SK-N-SH (cell line): Measurements from ENCODE around the gene PARN.

Source experiments
- CHD2 ChIP-seq: fragments of 150-350 bp; IDR thresholded peaks from 2 replicates; pipeline ENCODE4 v1.6.1; 2018; ENCODE audit warnings: low read length; ENCODE audit not compliant: partially characterized antibody
- ELF1 ChIP-seq: IDR thresholded peaks from 2 replicates; pipeline ENCODE4 v1.4.0; 2012
- FOXM1 ChIP-seq: IDR thresholded peaks from 2 replicates; pipeline ENCODE4 v1.4.0; 2012; ENCODE audit warnings: low read depth, mild to moderate bottlenecking
- GABPA ChIP-seq: IDR thresholded peaks from 2 replicates; pipeline ENCODE4 v1.4.0; 2012; ENCODE audit warnings: low read depth, mild to moderate bottlenecking
- MXI1 ChIP-seq: IDR thresholded peaks from 2 replicates; pipeline ENCODE4 v1.6.1; 2012; ENCODE audit warnings: mild to moderate bottlenecking, low read depth, low read length, improper control_type of control experiment
- POLR2AphosphoS5 ChIP-seq: IDR thresholded peaks from 2 replicates; pipeline ENCODE4 v1.6.1; 2012; ENCODE audit warnings: low read depth, low read length
- RAD21 ChIP-seq: IDR thresholded peaks from 2 replicates; pipeline ENCODE4 v1.6.1; 2012; ENCODE audit warnings: mild to moderate bottlenecking, low read length
- RCOR1 ChIP-seq: fragments of 150-350 bp; IDR thresholded peaks from 2 replicates; pipeline ENCODE4 v1.6.1; 2017; ENCODE audit warnings: antibody characterized with exemption, low read length
- SIN3A ChIP-seq: IDR thresholded peaks from 2 replicates; pipeline ENCODE4 v1.6.1; 2012; ENCODE audit warnings: low read depth, mild to moderate bottlenecking, low read length, moderate library complexity, borderline replicate concordance
- YY1 ChIP-seq: IDR thresholded peaks from 2 replicates; pipeline ENCODE4 v1.4.0; 2012; ENCODE audit warnings: low read depth, mild to moderate bottlenecking
- TF ChIP-seq, protein P1 (sequence below): IDR thresholded peaks from 2 replicates; pipeline ENCODE4 v1.6.1; 2012; ENCODE audit warnings: mild to moderate bottlenecking, low read depth, low read length, moderate library complexity
- TF ChIP-seq, protein P2 (sequence below): fragments of 200-600 bp; sonication (generic); IDR thresholded peaks from 2 replicates; pipeline ENCODE4 v1.6.1; 2017; ENCODE audit warnings: antibody characterized with exemption, mild to moderate bottlenecking, moderate library complexity

DNA sequence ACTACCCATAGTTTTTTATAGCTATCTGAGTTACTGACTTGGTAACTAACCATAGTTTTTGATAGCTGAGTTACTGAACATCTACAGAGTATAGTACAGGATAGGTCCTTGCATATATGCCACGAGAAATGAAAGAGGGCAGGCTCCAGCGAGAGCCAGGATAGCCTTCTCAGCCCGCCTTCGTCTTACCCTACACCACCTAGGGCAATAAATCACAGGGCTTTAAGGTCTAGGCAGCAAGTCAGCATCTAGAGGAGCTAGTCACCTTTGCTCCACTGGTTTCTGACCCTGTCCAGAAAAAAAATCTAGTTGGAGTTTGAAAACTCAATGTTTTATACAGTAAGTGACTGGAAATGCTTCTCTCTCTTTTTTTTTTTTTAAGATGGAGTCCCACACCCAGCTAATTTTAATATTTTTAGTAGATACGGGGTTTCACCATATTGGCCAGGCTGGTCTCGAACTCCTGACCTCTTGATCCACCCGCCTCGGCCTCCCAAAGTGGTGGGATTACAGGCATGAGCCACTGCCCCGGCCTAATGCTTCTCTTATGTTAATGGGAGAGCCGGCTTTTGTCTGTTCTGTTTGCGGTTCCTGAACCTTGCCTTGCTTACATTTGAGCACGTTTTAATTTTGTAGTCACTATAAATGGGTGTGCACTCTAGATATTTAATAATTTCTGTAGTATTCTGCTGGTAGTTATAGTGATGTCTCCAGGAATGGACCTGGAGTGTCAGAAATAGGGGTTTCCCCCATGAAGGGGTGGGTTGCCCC is 5.5 kb upstream of the PARN start:
- TF ChIP-seq, protein P1, sequence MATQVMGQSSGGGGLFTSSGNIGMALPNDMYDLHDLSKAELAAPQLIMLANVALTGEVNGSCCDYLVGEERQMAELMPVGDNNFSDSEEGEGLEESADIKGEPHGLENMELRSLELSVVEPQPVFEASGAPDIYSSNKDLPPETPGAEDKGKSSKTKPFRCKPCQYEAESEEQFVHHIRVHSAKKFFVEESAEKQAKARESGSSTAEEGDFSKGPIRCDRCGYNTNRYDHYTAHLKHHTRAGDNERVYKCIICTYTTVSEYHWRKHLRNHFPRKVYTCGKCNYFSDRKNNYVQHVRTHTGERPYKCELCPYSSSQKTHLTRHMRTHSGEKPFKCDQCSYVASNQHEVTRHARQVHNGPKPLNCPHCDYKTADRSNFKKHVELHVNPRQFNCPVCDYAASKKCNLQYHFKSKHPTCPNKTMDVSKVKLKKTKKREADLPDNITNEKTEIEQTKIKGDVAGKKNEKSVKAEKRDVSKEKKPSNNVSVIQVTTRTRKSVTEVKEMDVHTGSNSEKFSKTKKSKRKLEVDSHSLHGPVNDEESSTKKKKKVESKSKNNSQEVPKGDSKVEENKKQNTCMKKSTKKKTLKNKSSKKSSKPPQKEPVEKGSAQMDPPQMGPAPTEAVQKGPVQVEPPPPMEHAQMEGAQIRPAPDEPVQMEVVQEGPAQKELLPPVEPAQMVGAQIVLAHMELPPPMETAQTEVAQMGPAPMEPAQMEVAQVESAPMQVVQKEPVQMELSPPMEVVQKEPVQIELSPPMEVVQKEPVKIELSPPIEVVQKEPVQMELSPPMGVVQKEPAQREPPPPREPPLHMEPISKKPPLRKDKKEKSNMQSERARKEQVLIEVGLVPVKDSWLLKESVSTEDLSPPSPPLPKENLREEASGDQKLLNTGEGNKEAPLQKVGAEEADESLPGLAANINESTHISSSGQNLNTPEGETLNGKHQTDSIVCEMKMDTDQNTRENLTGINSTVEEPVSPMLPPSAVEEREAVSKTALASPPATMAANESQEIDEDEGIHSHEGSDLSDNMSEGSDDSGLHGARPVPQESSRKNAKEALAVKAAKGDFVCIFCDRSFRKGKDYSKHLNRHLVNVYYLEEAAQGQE, result no peak
- TF ChIP-seq POLR2AphosphoS5 (no peak), SIN3A (no peak), CHD2 (no peak), YY1 (no peak), RCOR1 (no peak), ELF1 (no peak), MXI1 (no peak), FOXM1 (no peak), RAD21 (no peak), GABPA (no peak)
- TF ChIP-seq, protein P2, sequence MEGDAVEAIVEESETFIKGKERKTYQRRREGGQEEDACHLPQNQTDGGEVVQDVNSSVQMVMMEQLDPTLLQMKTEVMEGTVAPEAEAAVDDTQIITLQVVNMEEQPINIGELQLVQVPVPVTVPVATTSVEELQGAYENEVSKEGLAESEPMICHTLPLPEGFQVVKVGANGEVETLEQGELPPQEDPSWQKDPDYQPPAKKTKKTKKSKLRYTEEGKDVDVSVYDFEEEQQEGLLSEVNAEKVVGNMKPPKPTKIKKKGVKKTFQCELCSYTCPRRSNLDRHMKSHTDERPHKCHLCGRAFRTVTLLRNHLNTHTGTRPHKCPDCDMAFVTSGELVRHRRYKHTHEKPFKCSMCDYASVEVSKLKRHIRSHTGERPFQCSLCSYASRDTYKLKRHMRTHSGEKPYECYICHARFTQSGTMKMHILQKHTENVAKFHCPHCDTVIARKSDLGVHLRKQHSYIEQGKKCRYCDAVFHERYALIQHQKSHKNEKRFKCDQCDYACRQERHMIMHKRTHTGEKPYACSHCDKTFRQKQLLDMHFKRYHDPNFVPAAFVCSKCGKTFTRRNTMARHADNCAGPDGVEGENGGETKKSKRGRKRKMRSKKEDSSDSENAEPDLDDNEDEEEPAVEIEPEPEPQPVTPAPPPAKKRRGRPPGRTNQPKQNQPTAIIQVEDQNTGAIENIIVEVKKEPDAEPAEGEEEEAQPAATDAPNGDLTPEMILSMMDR, result no peak
